AG04450 (cell line): ENCODE data around the gene SUN5. TPM values are rescaled to one million over a fixed set of nuclear protein-coding genes. Genes with fewer than 3 reads are reported as not detected.

Experiments used
- CTCF ChIA-PET: fragments of 300-600, 350-600 bp; formaldehyde crosslinking; extraction: SDS; loops from one replicate; lab custom pipeline; 2022; ENCODE audit warnings: antibody characterized with exemption, inconsistent platforms; lab: Charles Lee
- POLR2A ChIA-PET: fragments of 350-600 bp; formaldehyde crosslinking; extraction: SDS; loops from one replicate; lab custom pipeline; 2021; ENCODE audit warnings: antibody characterized with exemption, inconsistent platforms; lab: Yijun Ruan, JAX
- DNase-seq: peaks from one replicate; pipeline ENCODE4 v3.0.0-alpha.2; 2011; ENCODE audit warnings: low read depth, low spot score
- H3K27ac ChIP-seq: one replicate; pipeline ENCODE4 v1.5.1; 2012; ENCODE audit warnings: low read depth, low read length, control low read depth
- H3K27me3 ChIP-seq: one replicate; pipeline ENCODE4 v1.6.0; 2012; ENCODE audit warnings: low read length; ENCODE audit not compliant: control insufficient read depth, insufficient read depth
- H3K4me3 ChIP-seq: 2 replicates; pipeline ENCODE4 v1.5.1; 2011; ENCODE audit warnings: mild to moderate bottlenecking, low read depth, low read length, control low read depth
- H3K9me3 ChIP-seq: 2 replicates; pipeline ENCODE4 v1.5.1; 2012; ENCODE audit warnings: low read length; ENCODE audit not compliant: control insufficient read depth, insufficient read depth
- polyA plus RNA-seq: library from polyadenylated mRNA; depleted of rRNA; stranded (reverse); fragments of >200 nt; gene quantifications from 2 replicates; pipeline ENCODE4 v1.2.3, GENCODE V29; 2011
- TF ChIP-seq, protein P1 (sequence below): IDR thresholded peaks from 2 replicates; pipeline ENCODE4 v1.5.1; 2011; ENCODE audit warnings: low read depth, low read length, control low read depth, inconsistent platforms

Gene SUN5
- polyA plus RNA-seq, 1 experiment: not detected

- POLR2A ChIA-PET: no interaction called here
- Histone ChIP-seq H3K4me3 (no peak overlapping the region), H3K27ac (no peak overlapping the region), H3K27me3 (peaks cover 7% of the 10 kb centered on the region), H3K9me3 (no peaks in the 10 kb centered on the region)
- CTCF ChIA-PET: no interaction called here
- no peak for DNase-seq
- TF ChIP-seq, protein P1, sequence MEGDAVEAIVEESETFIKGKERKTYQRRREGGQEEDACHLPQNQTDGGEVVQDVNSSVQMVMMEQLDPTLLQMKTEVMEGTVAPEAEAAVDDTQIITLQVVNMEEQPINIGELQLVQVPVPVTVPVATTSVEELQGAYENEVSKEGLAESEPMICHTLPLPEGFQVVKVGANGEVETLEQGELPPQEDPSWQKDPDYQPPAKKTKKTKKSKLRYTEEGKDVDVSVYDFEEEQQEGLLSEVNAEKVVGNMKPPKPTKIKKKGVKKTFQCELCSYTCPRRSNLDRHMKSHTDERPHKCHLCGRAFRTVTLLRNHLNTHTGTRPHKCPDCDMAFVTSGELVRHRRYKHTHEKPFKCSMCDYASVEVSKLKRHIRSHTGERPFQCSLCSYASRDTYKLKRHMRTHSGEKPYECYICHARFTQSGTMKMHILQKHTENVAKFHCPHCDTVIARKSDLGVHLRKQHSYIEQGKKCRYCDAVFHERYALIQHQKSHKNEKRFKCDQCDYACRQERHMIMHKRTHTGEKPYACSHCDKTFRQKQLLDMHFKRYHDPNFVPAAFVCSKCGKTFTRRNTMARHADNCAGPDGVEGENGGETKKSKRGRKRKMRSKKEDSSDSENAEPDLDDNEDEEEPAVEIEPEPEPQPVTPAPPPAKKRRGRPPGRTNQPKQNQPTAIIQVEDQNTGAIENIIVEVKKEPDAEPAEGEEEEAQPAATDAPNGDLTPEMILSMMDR: no peak
Measured at GRCh38 chr20:32991383-32991782, 12.8 kb downstream of the SUN5 start.

- no peaks in the 10 kb centered on the region for H3K9me3 ChIP-seq
- no peak overlapping the region for H3K27ac ChIP-seq
- ChIA-PET POLR2A (no interaction called here), CTCF (no interaction called here)
- DNase-seq: no peak
- H3K27me3 ChIP-seq: peaks cover 7% of the 10 kb centered on the region
- TF ChIP-seq, protein P1: no peak
- H3K4me3 ChIP-seq: no peak overlapping the region
Measured at GRCh38 chr20:32990426-32990825, 13.8 kb downstream of the SUN5 start.

DNA sequence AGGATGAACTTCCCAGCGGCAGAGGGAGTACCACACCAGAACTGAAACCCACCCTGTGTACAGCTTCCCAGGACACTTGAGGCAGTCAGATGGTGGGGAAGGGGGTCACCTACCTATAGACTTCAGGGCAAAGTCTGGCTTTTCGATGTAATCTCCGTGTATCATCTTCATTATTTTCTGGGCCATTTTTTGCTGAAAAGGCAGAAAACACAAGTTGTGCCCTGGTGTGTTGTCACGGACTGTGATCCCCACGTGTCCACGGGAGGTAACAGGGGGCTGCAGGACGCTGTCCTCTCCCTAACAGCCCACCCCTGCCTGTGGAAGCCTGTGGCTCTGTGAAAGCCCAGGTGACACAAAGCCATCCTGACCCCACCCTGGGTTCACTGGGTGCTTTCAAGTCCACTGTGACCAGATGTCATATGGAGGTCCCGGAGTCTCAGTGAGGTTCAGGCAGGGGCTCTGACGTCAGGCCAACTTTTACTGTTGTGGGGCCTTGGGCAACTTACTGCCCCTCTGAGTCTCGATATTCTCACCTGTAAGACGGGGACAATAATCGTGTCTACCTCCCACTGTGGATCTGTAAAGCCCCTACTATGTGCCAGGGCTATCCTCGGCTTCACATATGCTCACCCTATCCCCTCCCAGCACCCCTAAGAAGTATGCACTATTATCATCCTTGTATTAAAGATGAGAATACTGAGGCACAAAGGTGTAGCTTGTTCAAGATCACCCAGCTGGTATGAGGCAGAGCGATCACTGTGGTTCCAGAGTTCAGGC is 14.5 kb downstream of the SUN5 start:
- ChIA-PET CTCF (no interaction called here), POLR2A (no interaction called here)
- H3K4me3 ChIP-seq: no peak overlapping the region
- peaks cover 7% of the 10 kb centered on the region for H3K27me3 ChIP-seq
- no peaks in the 10 kb centered on the region for H3K9me3 ChIP-seq
- H3K27ac ChIP-seq: no peak overlapping the region
- TF ChIP-seq, protein P1: no peak
- no peak for DNase-seq

- ChIA-PET CTCF (no interaction called here), POLR2A (no interaction called here)
- no peaks in the 10 kb centered on the region for H3K9me3 ChIP-seq
- no peak overlapping the region for H3K27ac ChIP-seq
- peaks cover 4% of the 10 kb centered on the region for H3K27me3 ChIP-seq
- TF ChIP-seq, protein P1: no peak
- no peak for DNase-seq
- H3K4me3 ChIP-seq: no peak overlapping the region
Measured at GRCh38 chr20:32988008-32988407, 16.2 kb downstream of the SUN5 start.

GRCh38 chr20:32987044-32987825 is 17.0 kb downstream of the SUN5 start:
- no peak for DNase-seq
- ChIA-PET POLR2A (no interaction called here), CTCF (no interaction called here)
- H3K4me3 ChIP-seq: no peak overlapping the region
- no peak overlapping the region for H3K27ac ChIP-seq
- peaks cover 2% of the 10 kb centered on the region for H3K27me3 ChIP-seq
- H3K9me3 ChIP-seq: no peaks in the 10 kb centered on the region
- TF ChIP-seq, protein P1: no peak
